H1 (cell line): Measurements from ENCODE around the gene PRKG2. TPM values are rescaled to one million over a fixed set of nuclear protein-coding genes. Genes with fewer than 3 reads are reported as not detected.
A peak's percentile ranks its signal among the peaks of the same experiment; 100 is the strongest.

Source experiments
- CTCF ChIA-PET: fragments of 300-600 bp; sonication (Branson Sonifier 250); formaldehyde crosslinking; loops from one replicate; lab custom pipeline; 2021; ENCODE audit not compliant: partially characterized antibody; lab: Charles Lee
- POLR2A ChIA-PET: fragments of 300-600 bp; sonication (Branson Sonifier 250); formaldehyde crosslinking; loops from one replicate; lab custom pipeline; 2021; ENCODE audit warnings: inconsistent platforms; ENCODE audit not compliant: partially characterized antibody; lab: Charles Lee
- DNase-seq, 2 experiments: peaks; one replicate each; pipeline versions ENCODE4 v3.0.0 to v3.0.0-alpha.2; 2010 to 2022; ENCODE audit warnings: low spot score in 2 of 2, low read depth in 1 of 2, mixed read lengths in 1 of 2
- FAIRE-seq: peaks from 2 replicates; lab custom pipeline; 2011; peaks lifted over from hg19 to GRCh38; lab: Jason Lieb, UNC
- H2AFZ ChIP-seq: 2 replicates; pipeline ENCODE4 v1.8.1; 2012; ENCODE audit warnings: low read length, inconsistent platforms
- H2AK5ac ChIP-seq: 2 replicates; pipeline ENCODE4 v1.6.1; 2013; ENCODE audit warnings: low read depth, low read length
- H2BK120ac ChIP-seq: replicated peaks from 2 replicates; pipeline ENCODE3; 2013; ENCODE audit warnings: low read depth, low read length, inconsistent platforms
- H2BK12ac ChIP-seq: 2 replicates; pipeline ENCODE4 v1.6.1; 2013; ENCODE audit warnings: low read depth, low read length
- H2BK15ac ChIP-seq: 2 replicates; pipeline ENCODE4 v1.6.1; 2013; ENCODE audit warnings: low read length
- H2BK20ac ChIP-seq: 2 replicates; pipeline ENCODE4 v1.6.1; 2013; ENCODE audit warnings: low read length
- H2BK5ac ChIP-seq: 2 replicates; pipeline ENCODE4 v1.6.1; 2013; ENCODE audit warnings: low read depth, low read length
- H3K14ac ChIP-seq: 2 replicates; pipeline ENCODE4 v1.6.1; 2013; ENCODE audit warnings: inconsistent platforms; ENCODE audit not compliant: insufficient read length
- H3K18ac ChIP-seq: 2 replicates; pipeline ENCODE4 v1.6.1; 2013; ENCODE audit warnings: low read length; ENCODE audit errors: extremely low read depth
- H3K23ac ChIP-seq: 2 replicates; pipeline ENCODE4 v1.6.1; 2013; ENCODE audit warnings: inconsistent platforms; ENCODE audit not compliant: insufficient read length
- H3K23me2 ChIP-seq: 2 replicates; pipeline ENCODE4 v1.6.1; 2013; ENCODE audit warnings: low read depth, low read length
- H3K27ac ChIP-seq: 2 replicates; pipeline ENCODE4 v1.6.1; 2011; ENCODE audit warnings: low read depth, low read length, inconsistent platforms
- H3K27me3 ChIP-seq, 4 experiments: replicated peaks in 1 of 4; 1 replicate in 1 of 4; 2 replicates in 3 of 4; pipeline versions ENCODE4 v1.6.1 to v1.8.1; 2011 to 2013; ENCODE audit warnings: low read length in 3 of 4, mild to moderate bottlenecking in 3 of 4, inconsistent platforms in 2 of 4, mixed read lengths in 2 of 4, moderate library complexity in 1 of 4; ENCODE audit not compliant: control insufficient read depth in 3 of 4, insufficient read depth in 3 of 4; ENCODE audit errors: extremely low read depth in 1 of 4
- H3K36me3 ChIP-seq, 4 experiments: 2 replicates each; pipeline versions ENCODE4 v1.6.1 to v1.8.1; 2011 to 2013; ENCODE audit warnings: mild to moderate bottlenecking in 4 of 4, low read length in 3 of 4, moderate library complexity in 2 of 4, control low read depth in 1 of 4, inconsistent platforms in 1 of 4; ENCODE audit not compliant: insufficient read depth in 4 of 4, control insufficient read depth in 2 of 4
- H3K4ac ChIP-seq: replicated peaks from 2 replicates; pipeline ENCODE3; 2013; ENCODE audit warnings: low read length, low read depth, mixed read lengths, inconsistent platforms; ENCODE audit not compliant: insufficient read length
- H3K4me1 ChIP-seq, 4 experiments: replicated peaks in 1 of 4; 1 replicate in 1 of 4; 2 replicates in 3 of 4; pipeline versions ENCODE4 v1.6.1 to v1.8.1; 2011 to 2013; ENCODE audit warnings: low read length in 3 of 4, inconsistent platforms in 2 of 4, mixed read lengths in 1 of 4; ENCODE audit not compliant: insufficient read depth in 4 of 4, control insufficient read depth in 3 of 4
- H3K4me2 ChIP-seq, 2 experiments: 2 replicates each; pipeline versions ENCODE4 v1.6.1 to v1.8.1; 2011 to 2013; ENCODE audit warnings: low read depth in 2 of 2, low read length in 2 of 2, control low read depth in 1 of 2, inconsistent platforms in 1 of 2, mild to moderate bottlenecking in 1 of 2; ENCODE audit not compliant: insufficient read depth in 1 of 2
- H3K4me3 ChIP-seq, 4 experiments: fragments of 200-600, 300-600 bp in 1 of 4; sonication (generic), shearing (Covaris generic), sonication (Bioruptor Twin) in 1 of 4; 2 replicates each; pipeline versions ENCODE4 v1.5.1 to v1.8.1; 2011 to 2016; ENCODE audit warnings: low read length in 4 of 4, low read depth in 3 of 4, control low read depth in 2 of 4, inconsistent platforms in 2 of 4, mild to moderate bottlenecking in 2 of 4, mixed read lengths in 1 of 4, moderate library complexity in 1 of 4; ENCODE audit not compliant: insufficient read depth in 2 of 4; ENCODE audit errors: extremely low read depth in 1 of 4
- H3K56ac ChIP-seq: replicated peaks from 2 replicates; pipeline ENCODE3; 2013; ENCODE audit warnings: low read depth, mild to moderate bottlenecking, mixed read lengths, low read length, inconsistent platforms; ENCODE audit not compliant: insufficient read length
- H3K79me1 ChIP-seq: 2 replicates; pipeline ENCODE4 v1.6.1; 2013; ENCODE audit warnings: low read depth, low read length, control low read depth
- H3K79me2 ChIP-seq, 2 experiments: 2 replicates each; pipeline versions ENCODE4 v1.6.1 to v1.8.1; 2012 to 2013; ENCODE audit warnings: low read length in 2 of 2, mild to moderate bottlenecking in 2 of 2, inconsistent platforms in 1 of 2; ENCODE audit not compliant: insufficient read depth in 2 of 2, control insufficient read depth in 1 of 2
- H3K9ac ChIP-seq, 4 experiments: replicated peaks in 1 of 4; 1 replicate in 1 of 4; 2 replicates in 3 of 4; pipeline versions ENCODE4 v1.6.1 to v1.8.1; 2011 to 2013; ENCODE audit warnings: low read depth in 3 of 4, low read length in 3 of 4, control low read depth in 2 of 4, mild to moderate bottlenecking in 2 of 4, moderate library complexity in 2 of 4, inconsistent platforms in 1 of 4; ENCODE audit errors: extremely low read depth in 1 of 4
- H3K9me3 ChIP-seq, 2 experiments: 2 replicates each; pipeline versions ENCODE4 v1.6.1 to v1.8.1; 2012 to 2013; ENCODE audit warnings: mild to moderate bottlenecking in 2 of 2, moderate library complexity in 2 of 2, control low read depth in 1 of 2, inconsistent platforms in 1 of 2, low read depth in 1 of 2, low read length in 1 of 2, mixed read lengths in 1 of 2; ENCODE audit not compliant: insufficient read depth in 2 of 2
- H4K20me1 ChIP-seq, 2 experiments: replicated peaks in 1 of 2; 2 replicates each; pipeline versions ENCODE3 to v1.8.1; 2011 to 2013; ENCODE audit warnings: inconsistent platforms in 2 of 2, low read length in 2 of 2, mild to moderate bottlenecking in 1 of 2; ENCODE audit not compliant: insufficient read depth in 2 of 2, control insufficient read depth in 1 of 2
- H4K5ac ChIP-seq: 2 replicates; pipeline ENCODE4 v1.6.1; 2013; ENCODE audit warnings: low read length, low read depth, mixed read lengths, inconsistent platforms; ENCODE audit not compliant: insufficient read length
- H4K8ac ChIP-seq: 2 replicates; pipeline ENCODE4 v1.8.0; 2013; ENCODE audit warnings: mild to moderate bottlenecking, moderate library complexity, low read length, inconsistent platforms; ENCODE audit not compliant: insufficient read depth; ENCODE audit errors: extremely low read depth
- H4K91ac ChIP-seq: replicated peaks from 2 replicates; pipeline ENCODE3; 2013; ENCODE audit warnings: low read length, mixed read lengths, inconsistent platforms; ENCODE audit not compliant: insufficient read length
- BRCA1 ChIP-seq: IDR thresholded peaks from 2 replicates; pipeline ENCODE4 v1.6.1; 2012; ENCODE audit warnings: low read depth, low read length, improper control_type of control experiment
- CTCF ChIP-seq, 3 experiments: IDR thresholded peaks; 1 replicate in 2 of 3; 2 replicates in 1 of 3; pipeline versions ENCODE4 v1.5.1 to v1.6.1; 2011; ENCODE audit warnings: low read length in 3 of 3, mild to moderate bottlenecking in 3 of 3, inconsistent platforms in 2 of 3, low read depth in 1 of 3, moderate library complexity in 1 of 3; ENCODE audit not compliant: insufficient read depth in 1 of 3; ENCODE audit errors: control extremely low read depth in 1 of 3
- GTF2F1 ChIP-seq: IDR thresholded peaks from 2 replicates; pipeline ENCODE4 v1.6.1; 2012; ENCODE audit warnings: low read depth, low read length, improper control_type of control experiment, borderline replicate concordance
- HDAC2 ChIP-seq, 2 experiments: fragments of 300-600 bp in 1 of 2; sonication (generic) in 1 of 2; IDR thresholded peaks; 2 replicates each; pipeline ENCODE4 v1.6.1; 2011 to 2012; ENCODE audit warnings: low read depth in 2 of 2, low read length in 2 of 2, mild to moderate bottlenecking in 2 of 2, moderate library complexity in 2 of 2, borderline replicate concordance in 1 of 2, inconsistent platforms in 1 of 2
- JUND ChIP-seq: IDR thresholded peaks from 2 replicates; pipeline ENCODE4 v1.6.1; 2011; ENCODE audit warnings: mild to moderate bottlenecking, improper control_type of control experiment, low read length
- KDM4A ChIP-seq: IDR thresholded peaks from one replicate; pipeline ENCODE4 v1.7.1; 2012; ENCODE audit warnings: low read depth, mild to moderate bottlenecking, moderate library complexity, low read length, inconsistent platforms; ENCODE audit not compliant: severe bottlenecking
- MAX ChIP-seq: IDR thresholded peaks from 2 replicates; pipeline ENCODE4 v1.6.1; 2012; ENCODE audit warnings: inconsistent platforms
- NANOG ChIP-seq: IDR thresholded peaks from 2 replicates; pipeline ENCODE4 v1.6.1; 2011; ENCODE audit warnings: low read length, low read depth, mild to moderate bottlenecking, inconsistent platforms; ENCODE audit not compliant: insufficient read depth, poor library complexity, severe bottlenecking
- RAD21 ChIP-seq, 2 experiments: IDR thresholded peaks in 1 of 2; conservative IDR thresholded peaks in 1 of 2; 2 replicates each; pipeline ENCODE4 v1.6.1; 2011; ENCODE audit warnings: low read depth in 2 of 2, low read length in 2 of 2, improper control_type of control experiment in 1 of 2, inconsistent platforms in 1 of 2, mild to moderate bottlenecking in 1 of 2, moderate library complexity in 1 of 2
- TAF1 ChIP-seq: IDR thresholded peaks from 2 replicates; pipeline ENCODE4 v1.6.1; 2011; ENCODE audit warnings: mild to moderate bottlenecking, low read depth, low read length
- WGBS, 2 experiments: shearing (Covaris generic) in 1 of 2; methylation state at CpG; one replicate each; pipeline versions ENCODE4 v1.1.6 to v1.1.7; 2013 to 2015; ENCODE audit warnings: low lambda C conversion rate in 2 of 2, mixed read lengths in 2 of 2, inconsistent platforms in 1 of 2, low coverage in 1 of 2, missing lambda C conversion rate in 1 of 2; ENCODE audit not compliant: insufficient replicate concordance in 2 of 2, insufficient coverage in 1 of 2, insufficient read length in 1 of 2; ENCODE audit errors: extremely low coverage in 1 of 2, missing lambda C conversion rate in 1 of 2; 5-methylcytosine and 5-hydroxymethylcytosine counted together
- polyA plus RNA-seq, 7 experiments: library from polyadenylated mRNA; depleted of rRNA in 3 of 7; stranded (reverse) in 5 of 7; unstranded in 2 of 7; fragments of >200 nt in 5 of 7; fragments of 200-250 nt in 2 of 7; gene quantifications; 1 replicate in 5 of 7; 2 replicates in 1 of 7; 4 replicates in 1 of 7; pipeline versions ENCODE4 v1.2.1 to v1.2.3, GENCODE V29; 2011 to 2013; ENCODE audit warnings: missing spikeins in 2 of 7, mixed read lengths in 2 of 7
- total RNA-seq: library from RNA; stranded (reverse); fragmentation: NEBNext Ultra II Directional; extraction: Animal tissue kit (Norgen Biotek cat#: 25700); gene quantifications from 2 replicates; pipeline ENCODE4 v1.2.1, GENCODE V29; 2021

Gene PRKG2
- total and polyA plus RNA-seq, 2 of the 8 experiments (the other 6 are each of a cell fraction or from before 2014, with no cell fraction given) = 0.45 to 1.2 TPM

GRCh38 chr4:81137446-81137845 lies 77.6 kb downstream of the PRKG2 start:
- Histone ChIP-seq H3K14ac (no peak overlapping the region), H2BK20ac (no peak overlapping the region), H3K23ac (no peak overlapping the region), H3K18ac (no peak overlapping the region), H3K56ac (no peak overlapping the region), H3K79me2 (no peaks in the 10 kb centered on the region), H3K27me3 (no peaks in the 10 kb centered on the region), H2AK5ac (no peak overlapping the region), H3K4me2 (peak overlapping the region in 1 of 2 experiments; percentile 8; a peak in 1 of 4 replicates), H3K79me1 (no peaks in the 10 kb centered on the region), H3K4me3 (no peak overlapping the region), H2BK5ac (no peak overlapping the region), H2AFZ (no peak overlapping the region), H2BK120ac (no peak overlapping the region), H3K27ac (no peak overlapping the region), H3K9me3 (no peaks in the 10 kb centered on the region), H3K9ac (no peak overlapping the region), H3K4me1 (no peaks in the 10 kb centered on the region; a peak in 1 of 7 replicates), H4K91ac (no peak overlapping the region), H2BK12ac (no peak overlapping the region), H4K5ac (no peak overlapping the region), H3K23me2 (no peaks in the 10 kb centered on the region), H3K4ac (no peak overlapping the region), H4K8ac (no peak overlapping the region), H2BK15ac (no peak overlapping the region), H3K36me3 (no peaks in the 10 kb centered on the region), H4K20me1 (no peaks in the 10 kb centered on the region)
- DNase-seq = no peak
- WGBS, 2 experiments = 94% methylated on average over 3 of the region's 3 CpGs; no CpG with 5 or more reads in 1 of the 2 experiments
- CTCF ChIA-PET = interaction anchor here (1.3 kb wide), 1 partner anchor 35 kb away, joined by 3 read pairs; no protein-coding TSS in a partner anchor
- POLR2A ChIA-PET = interaction anchor here (1.5 kb wide), 1 partner anchor 16 kb away, joined by 8 read pairs; no protein-coding TSS in a partner anchor
- FAIRE-seq = no peak
- TF ChIP-seq BRCA1 (no peak), TAF1 (no peak), RAD21 (IDR thresholded peaks at IDR 0.05 in 1 of 2, conservative IDR thresholded peaks at IDR 0.05 in 1 of 2; ENCODE audit: low read depth in 2 of 2, low read length in 2 of 2) (no peak), HDAC2 (IDR thresholded peaks at IDR 0.05; ENCODE audit: borderline replicate concordance in 1 of 2, low read depth in 2 of 2, low read length in 2 of 2) (no peak), GTF2F1 (no peak), JUND (no peak), MAX (no peak), NANOG (no peak), KDM4A (no peak), CTCF (IDR thresholded peaks at IDR 0.05; ENCODE audit: control extremely low read depth in 1 of 3, insufficient read depth in 1 of 3, low read depth in 1 of 3, low read length in 3 of 3) (no peak)
